Neuronal stem cell (in vitro differentiated cells): Measurements from ENCODE around the gene RARRES2.
"Not testable (repeated sequence)": the region's sequence is repeated elsewhere in the genome, so short reads cannot be mapped to it uniquely, and the experiment has no call there.

Source experiments
- DNase-seq: peaks from one replicate; pipeline ENCODE4 v3.0.0-alpha.2; 2013; ENCODE audit warnings: low spot score
- H2AFZ ChIP-seq: one replicate; pipeline ENCODE4 v1.6.1; 2013; ENCODE audit warnings: mild to moderate bottlenecking, low read length, inconsistent platforms
- H2AK5ac ChIP-seq: 2 replicates; pipeline ENCODE4 v1.6.1; 2013; ENCODE audit warnings: low read depth, mild to moderate bottlenecking, inconsistent platforms, low read length, moderate library complexity, mixed read lengths
- H2BK120ac ChIP-seq: 2 replicates; pipeline ENCODE4 v1.6.1; 2013; ENCODE audit warnings: low read depth, mild to moderate bottlenecking, inconsistent platforms, low read length, moderate library complexity, mixed read lengths
- H2BK12ac ChIP-seq: one replicate; pipeline ENCODE4 v1.6.1; 2013; ENCODE audit warnings: low read length, inconsistent platforms
- H2BK15ac ChIP-seq: 2 replicates; pipeline ENCODE4 v1.6.1; 2013; ENCODE audit warnings: mild to moderate bottlenecking, low read length, inconsistent platforms, mixed read lengths
- H2BK5ac ChIP-seq: one replicate; pipeline ENCODE4 v1.6.1; 2013; ENCODE audit warnings: inconsistent platforms, mild to moderate bottlenecking, low read length, moderate library complexity
- H3K14ac ChIP-seq: one replicate; pipeline ENCODE4 v1.6.1; 2013; ENCODE audit warnings: low read length, inconsistent platforms
- H3K18ac ChIP-seq: 2 replicates; pipeline ENCODE4 v1.6.1; 2013; ENCODE audit warnings: low read length, inconsistent platforms
- H3K23ac ChIP-seq: 2 replicates; pipeline ENCODE4 v1.6.1; 2013; ENCODE audit warnings: low read depth, mild to moderate bottlenecking, mixed read lengths, low read length, inconsistent platforms; ENCODE audit not compliant: poor library complexity
- H3K27ac ChIP-seq: replicated peaks from 3 replicates; pipeline ENCODE4 v1.5.1; 2013; ENCODE audit warnings: low read length, inconsistent platforms
- H3K27me3 ChIP-seq, 3 experiments: 2 replicates each; pipeline ENCODE4 v1.6.1; 2013; ENCODE audit warnings: low read length in 3 of 3, mild to moderate bottlenecking in 2 of 3, inconsistent platforms in 1 of 3, low read depth in 1 of 3, mixed read lengths in 1 of 3, moderate library complexity in 1 of 3; ENCODE audit not compliant: control insufficient read depth in 3 of 3, insufficient read depth in 3 of 3
- H3K36me3 ChIP-seq, 2 donors: replicated peaks in 1 of 2; 2 replicates each; pipeline ENCODE4 v1.6.1; 2013; ENCODE audit warnings: low read length in 2 of 2; ENCODE audit not compliant: control insufficient read depth in 2 of 2, insufficient read depth in 2 of 2
- H3K4ac ChIP-seq: 2 replicates; pipeline ENCODE4 v1.6.1; 2013; ENCODE audit warnings: inconsistent platforms, mild to moderate bottlenecking, low read length, moderate library complexity
- H3K4me1 ChIP-seq, 2 donors: 1 replicate in 1 of 2; 2 replicates in 1 of 2; pipeline ENCODE4 v1.6.1; 2013; ENCODE audit warnings: low read length in 2 of 2, low read depth in 1 of 2; ENCODE audit not compliant: control insufficient read depth in 2 of 2, insufficient read depth in 1 of 2
- H3K4me2 ChIP-seq: one replicate; pipeline ENCODE4 v1.6.1; 2013; ENCODE audit warnings: mild to moderate bottlenecking, low read length, inconsistent platforms; ENCODE audit not compliant: insufficient read depth, poor library complexity, severe bottlenecking
- H3K4me3 ChIP-seq, 2 donors: 2 replicates each; pipeline ENCODE4 v1.5.1; 2013; ENCODE audit warnings: low read length in 2 of 2, mild to moderate bottlenecking in 2 of 2, inconsistent platforms in 1 of 2, moderate library complexity in 1 of 2
- H3K79me1 ChIP-seq: one replicate; pipeline ENCODE4 v1.6.1; 2013; ENCODE audit warnings: low read depth, mild to moderate bottlenecking, inconsistent platforms, low read length, moderate library complexity
- H3K9ac ChIP-seq: one replicate; pipeline ENCODE4 v1.6.1; 2013; ENCODE audit warnings: mild to moderate bottlenecking, low read depth, low read length, inconsistent platforms; ENCODE audit not compliant: poor library complexity
- H3K9me3 ChIP-seq, 2 donors: replicated peaks in 1 of 2; 2 replicates each; pipeline versions ENCODE3 to v1.6.1; 2013; ENCODE audit warnings: low read length in 2 of 2, mild to moderate bottlenecking in 2 of 2, inconsistent platforms in 1 of 2, low read depth in 1 of 2, mixed read lengths in 1 of 2, moderate library complexity in 1 of 2; ENCODE audit not compliant: control insufficient read depth in 2 of 2, insufficient read depth in 1 of 2
- H4K8ac ChIP-seq: one replicate; pipeline ENCODE4 v1.6.1; 2013; ENCODE audit warnings: low read depth, mild to moderate bottlenecking, inconsistent platforms, low read length, moderate library complexity
- H4K91ac ChIP-seq: one replicate; pipeline ENCODE4 v1.6.1; 2013; ENCODE audit warnings: low read length, low read depth, mild to moderate bottlenecking, inconsistent platforms; ENCODE audit not compliant: poor library complexity
- WGBS, 2 donors: extraction: QIAGEN DNeasy Blood & Tissue Kit; methylation state at CpG; one replicate each; pipeline ENCODE4 v1.1.7; 2013; ENCODE audit warnings: missing lambda C conversion rate in 2 of 2, mixed read lengths in 1 of 2; ENCODE audit not compliant: insufficient read length in 2 of 2, insufficient replicate concordance in 1 of 2; ENCODE audit errors: extremely low coverage in 2 of 2; 5-methylcytosine and 5-hydroxymethylcytosine counted together

RARRES2 gene

GRCh38 chr7:150295614-150296013 lies 45.8 kb downstream of the RARRES2 start:
- not testable (repeated sequence) for H3K9ac ChIP-seq, H3K4ac ChIP-seq, H3K9me3 ChIP-seq, H3K36me3 ChIP-seq, H2AK5ac ChIP-seq, H3K4me1 ChIP-seq, H2BK5ac ChIP-seq, H3K79me1 ChIP-seq, H3K23ac ChIP-seq, H4K8ac ChIP-seq, H2AFZ ChIP-seq, H3K18ac ChIP-seq, H3K4me3 ChIP-seq, H3K27ac ChIP-seq, H3K14ac ChIP-seq, H3K27me3 ChIP-seq, H2BK15ac ChIP-seq, H2BK12ac ChIP-seq, DNase-seq, H3K4me2 ChIP-seq, H2BK120ac ChIP-seq, H4K91ac ChIP-seq
- WGBS, 2 donors, result no CpG with 5 or more reads among the region's 8 CpGs

DNA sequence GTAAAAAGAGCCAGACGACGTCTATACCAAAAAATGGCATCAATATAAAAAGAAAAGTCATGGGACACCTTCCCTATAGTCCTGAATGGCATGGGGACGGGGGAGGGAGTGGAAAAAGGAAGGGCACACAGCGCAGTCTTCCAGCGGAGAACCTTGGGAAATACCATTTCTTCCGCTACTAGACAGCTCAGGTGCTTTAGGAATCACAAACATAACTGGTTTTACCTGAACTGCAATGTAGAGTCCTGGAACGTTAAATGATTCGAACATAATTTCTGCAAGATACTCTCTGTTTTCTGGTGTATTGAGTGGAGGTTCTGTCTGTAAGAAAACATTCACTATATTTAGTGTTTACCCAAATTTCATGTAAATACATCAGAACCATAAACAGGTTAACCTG lies 46.4 kb downstream of the RARRES2 start:
- H3K23ac ChIP-seq, H2AFZ ChIP-seq, H4K91ac ChIP-seq, H3K36me3 ChIP-seq, H3K27ac ChIP-seq, H3K27me3 ChIP-seq, H3K18ac ChIP-seq, H3K4me3 ChIP-seq, H3K4me1 ChIP-seq, H3K79me1 ChIP-seq, H2AK5ac ChIP-seq, H2BK5ac ChIP-seq, H3K9ac ChIP-seq, DNase-seq, H3K4me2 ChIP-seq, H3K14ac ChIP-seq, H2BK12ac ChIP-seq, H4K8ac ChIP-seq, H2BK120ac ChIP-seq, H3K9me3 ChIP-seq, H2BK15ac ChIP-seq, H3K4ac ChIP-seq: not testable (repeated sequence)
- WGBS, 2 donors, result no CpG with 5 or more reads among the region's 8 CpGs

DNA sequence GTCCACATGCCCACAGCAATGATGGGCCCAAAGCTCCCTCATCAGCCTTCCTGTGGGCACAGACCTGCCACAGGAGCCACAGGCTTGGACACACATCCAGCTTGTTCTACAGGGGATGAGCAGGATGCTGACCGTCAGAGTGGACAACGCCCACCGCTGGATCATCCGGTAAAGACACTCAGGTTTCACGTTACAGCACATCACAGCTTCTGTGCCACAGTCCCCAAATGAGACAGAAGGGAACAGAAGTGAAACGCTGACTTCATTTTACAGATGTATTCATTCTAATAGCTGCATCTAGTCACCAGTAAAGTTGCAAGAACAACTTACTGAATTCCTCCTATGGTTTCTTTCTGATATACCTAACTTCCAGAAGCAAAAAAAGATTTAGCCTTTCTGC lies 51.1 kb downstream of the RARRES2 start:
- H3K4me1 ChIP-seq, H2BK120ac ChIP-seq, H2BK12ac ChIP-seq, H3K36me3 ChIP-seq, H2AFZ ChIP-seq, H3K4ac ChIP-seq, H4K8ac ChIP-seq, H2BK5ac ChIP-seq, H3K18ac ChIP-seq, H3K14ac ChIP-seq, DNase-seq, H3K27me3 ChIP-seq, H3K23ac ChIP-seq, H3K4me3 ChIP-seq, H4K91ac ChIP-seq, H3K9ac ChIP-seq, H2BK15ac ChIP-seq, H3K27ac ChIP-seq, H3K79me1 ChIP-seq, H3K4me2 ChIP-seq, H3K9me3 ChIP-seq, H2AK5ac ChIP-seq: not testable (repeated sequence)
- WGBS, 2 donors, result no CpG with 5 or more reads among the region's 6 CpGs

DNA sequence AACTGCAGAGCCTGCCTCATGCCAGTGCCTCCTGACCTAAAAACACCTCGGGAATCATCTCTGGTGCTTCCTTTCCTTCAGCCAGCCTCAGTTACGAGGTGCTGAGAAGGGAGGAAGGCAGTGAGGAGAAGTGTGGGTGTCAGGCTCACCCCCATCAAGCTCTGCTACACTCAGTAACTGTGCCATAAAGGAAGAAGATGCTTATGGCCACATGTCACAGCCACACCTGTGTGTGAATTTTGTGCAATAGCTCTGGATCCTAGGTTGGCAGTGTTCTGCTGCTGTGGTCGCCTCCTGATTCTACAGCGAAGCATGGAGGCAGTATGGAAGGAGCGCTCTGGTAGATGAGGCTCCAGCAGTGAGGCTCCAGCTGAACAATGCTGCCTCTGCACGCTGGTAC lies 52.6 kb downstream of the RARRES2 start:
- H2BK5ac ChIP-seq, H3K27me3 ChIP-seq, H3K4ac ChIP-seq, H3K9me3 ChIP-seq, H3K18ac ChIP-seq, H2AFZ ChIP-seq, H3K4me3 ChIP-seq, DNase-seq, H3K4me2 ChIP-seq, H3K23ac ChIP-seq, H3K4me1 ChIP-seq, H2BK120ac ChIP-seq, H2BK12ac ChIP-seq, H2AK5ac ChIP-seq, H4K91ac ChIP-seq, H3K79me1 ChIP-seq, H4K8ac ChIP-seq, H3K36me3 ChIP-seq, H3K27ac ChIP-seq, H3K9ac ChIP-seq, H3K14ac ChIP-seq, H2BK15ac ChIP-seq: not testable (repeated sequence)
- no CpG with 5 or more reads among the region's 6 CpGs for WGBS, 2 donors
